ENCODE measurements around the gene MPO. TPM values are rescaled to one million over a fixed set of nuclear protein-coding genes. Genes with fewer than 3 reads are reported as not detected.

The MPO gene
- total RNA-seq, 1 donor from 2014 or later = not detected

GRCh38 chr17:58271216-58271931 lies 9.4 kb downstream of the MPO start:
- no peak for DNase-seq
- Mint-ChIP-seq H3K27me3 (peaks cover 3% of the 10 kb centered on the region), H3K9me3 (no peaks in the 10 kb centered on the region), H3K4me3 (no peak overlapping the region), H3K36me3 (ENCODE audit: low read depth) (no peaks in the 10 kb centered on the region), H3K4me1 (no peaks in the 10 kb centered on the region), H3K27ac (no peak overlapping the region)
- ChIA-PET CTCF (no interaction called here), POLR2A (no interaction called here)
- TF ChIP-seq, protein P1, sequence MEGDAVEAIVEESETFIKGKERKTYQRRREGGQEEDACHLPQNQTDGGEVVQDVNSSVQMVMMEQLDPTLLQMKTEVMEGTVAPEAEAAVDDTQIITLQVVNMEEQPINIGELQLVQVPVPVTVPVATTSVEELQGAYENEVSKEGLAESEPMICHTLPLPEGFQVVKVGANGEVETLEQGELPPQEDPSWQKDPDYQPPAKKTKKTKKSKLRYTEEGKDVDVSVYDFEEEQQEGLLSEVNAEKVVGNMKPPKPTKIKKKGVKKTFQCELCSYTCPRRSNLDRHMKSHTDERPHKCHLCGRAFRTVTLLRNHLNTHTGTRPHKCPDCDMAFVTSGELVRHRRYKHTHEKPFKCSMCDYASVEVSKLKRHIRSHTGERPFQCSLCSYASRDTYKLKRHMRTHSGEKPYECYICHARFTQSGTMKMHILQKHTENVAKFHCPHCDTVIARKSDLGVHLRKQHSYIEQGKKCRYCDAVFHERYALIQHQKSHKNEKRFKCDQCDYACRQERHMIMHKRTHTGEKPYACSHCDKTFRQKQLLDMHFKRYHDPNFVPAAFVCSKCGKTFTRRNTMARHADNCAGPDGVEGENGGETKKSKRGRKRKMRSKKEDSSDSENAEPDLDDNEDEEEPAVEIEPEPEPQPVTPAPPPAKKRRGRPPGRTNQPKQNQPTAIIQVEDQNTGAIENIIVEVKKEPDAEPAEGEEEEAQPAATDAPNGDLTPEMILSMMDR (IDR thresholded peaks at IDR 0.05) = no peak
- intact Hi-C loops (cut with micrococcal nuclease) = no loop called here
- ATAC-seq (ENCODE audit: low read depth) = no peak

GRCh38 chr17:58270476-58271215 lies 10.1 kb downstream of the MPO start:
- H3K4me1 Mint-ChIP-seq = no peaks in the 10 kb centered on the region
- CTCF ChIA-PET = no interaction called here
- H3K27me3 Mint-ChIP-seq = peaks cover 7% of the 10 kb centered on the region
- no peak overlapping the region for H3K27ac Mint-ChIP-seq
- TF ChIP-seq, protein P1 (IDR thresholded peaks at IDR 0.05) = no peak
- no peak for ATAC-seq (ENCODE audit: low read depth)
- no peak overlapping the region for H3K4me3 Mint-ChIP-seq
- intact Hi-C loops (cut with micrococcal nuclease) = no loop called here
- no peaks in the 10 kb centered on the region for H3K9me3 Mint-ChIP-seq
- H3K36me3 Mint-ChIP-seq (ENCODE audit: low read depth) = no peaks in the 10 kb centered on the region
- POLR2A ChIA-PET = no interaction called here
- no peak for DNase-seq

GRCh38 chr17:58269557-58270291 lies 11.0 kb downstream of the MPO start:
- peaks cover 12% of the 10 kb centered on the region for H3K27me3 Mint-ChIP-seq
- no peak overlapping the region for H3K4me3 Mint-ChIP-seq
- ChIA-PET POLR2A (interaction anchor here (0.6 kb wide), 1 partner anchor 1480 kb away, joined by 3 read pairs; no protein-coding TSS in a partner anchor), CTCF (no interaction called here)
- TF ChIP-seq, protein P1 (IDR thresholded peaks at IDR 0.05) = no peak
- no peaks in the 10 kb centered on the region for H3K36me3 Mint-ChIP-seq (ENCODE audit: low read depth)
- no peak for DNase-seq
- no peaks in the 10 kb centered on the region for H3K4me1 Mint-ChIP-seq
- H3K9me3 Mint-ChIP-seq = no peaks in the 10 kb centered on the region
- intact Hi-C loops (cut with micrococcal nuclease) = no loop called here
- no peak overlapping the region for H3K27ac Mint-ChIP-seq
- ATAC-seq (ENCODE audit: low read depth) = no peak

- Mint-ChIP-seq H3K4me3 (no peak overlapping the region), H3K27me3 (peaks cover 19% of the 10 kb centered on the region), H3K27ac (no peak overlapping the region), H3K4me1 (no peaks in the 10 kb centered on the region), H3K36me3 (ENCODE audit: low read depth) (no peaks in the 10 kb centered on the region), H3K9me3 (no peaks in the 10 kb centered on the region)
- TF ChIP-seq, protein P1 (IDR thresholded peaks at IDR 0.05) = no peak
- POLR2A ChIA-PET = no interaction called here
- no peak for ATAC-seq (ENCODE audit: low read depth)
- intact Hi-C loops (cut with micrococcal nuclease) = no loop called here
- CTCF ChIA-PET = no interaction called here
- DNase-seq = no peak
Measured at GRCh38 chr17:58268774-58269556, 11.8 kb downstream of the MPO start.

Data from activated B cell treated with CpG ODN at 0.5 μM for 24 hours (primary cell).